GM21529 (cell line): Measurements from ENCODE around the gene ALK.

Experiments
- ATAC-seq: cut with Tn5 transposase; IDR thresholded peaks from one replicate; pipeline ENCODE4 v1.9.1; 2021; ENCODE audit not compliant: unreplicated experiment

The ALK gene

DNA sequence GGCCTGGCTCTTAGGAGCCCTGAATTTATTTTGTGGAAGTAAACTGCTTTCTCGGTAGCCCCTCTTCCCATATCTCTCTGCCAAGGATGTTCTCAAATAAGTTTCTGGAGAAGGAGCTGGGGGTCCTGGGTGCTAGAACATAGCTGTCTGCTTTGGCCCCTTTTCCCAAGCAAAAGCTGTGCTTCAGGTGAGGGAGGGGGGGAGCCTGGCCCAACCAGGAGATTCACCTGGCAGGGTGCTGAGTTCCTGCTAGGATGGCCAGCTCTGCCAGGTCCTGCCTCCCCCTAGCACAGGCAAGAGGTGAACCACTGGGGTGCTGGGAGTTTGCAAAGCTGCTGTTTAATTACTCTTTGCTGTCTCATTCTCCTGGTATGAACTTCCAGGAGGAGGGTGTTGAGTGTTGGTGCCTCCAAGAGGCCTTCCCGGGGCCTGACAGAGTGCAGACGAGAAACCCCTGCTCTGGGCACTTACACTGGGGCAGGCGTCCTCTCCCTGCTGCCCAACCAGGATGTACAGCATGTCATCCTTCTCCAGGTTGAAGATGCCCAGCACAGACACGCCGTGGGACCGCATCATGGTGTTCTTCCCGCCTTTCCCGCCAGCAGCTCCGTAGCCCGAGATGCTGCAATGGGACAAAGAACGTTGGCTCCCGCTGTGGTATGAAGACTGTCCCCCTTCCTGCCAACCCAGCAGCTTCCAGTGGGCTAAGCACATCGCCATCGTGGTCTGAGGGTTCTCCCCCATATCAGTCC lies 682.0 kb downstream of the ALK start:
- no peak for ATAC-seq

DNA sequence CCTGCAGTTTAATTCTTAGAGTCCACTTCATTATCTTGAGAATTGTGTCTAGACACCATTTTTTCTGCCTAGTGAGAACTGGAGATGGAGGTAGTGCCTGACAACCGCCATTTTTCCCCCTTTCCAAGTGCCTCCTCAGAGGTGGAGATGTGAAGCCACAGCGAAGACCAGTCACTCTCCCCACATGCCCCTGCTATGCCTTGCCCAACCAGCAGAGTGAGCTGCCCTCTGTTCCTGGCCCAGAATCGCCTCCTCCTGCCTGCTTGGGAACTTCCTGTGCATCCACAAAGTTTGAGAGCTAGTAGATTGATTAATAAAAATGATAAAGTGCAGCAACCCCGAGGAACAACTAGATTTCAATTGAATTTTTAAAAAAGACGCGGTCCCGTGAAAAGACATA lies 682.9 kb downstream of the ALK start:
- ATAC-seq = no peak

DNA sequence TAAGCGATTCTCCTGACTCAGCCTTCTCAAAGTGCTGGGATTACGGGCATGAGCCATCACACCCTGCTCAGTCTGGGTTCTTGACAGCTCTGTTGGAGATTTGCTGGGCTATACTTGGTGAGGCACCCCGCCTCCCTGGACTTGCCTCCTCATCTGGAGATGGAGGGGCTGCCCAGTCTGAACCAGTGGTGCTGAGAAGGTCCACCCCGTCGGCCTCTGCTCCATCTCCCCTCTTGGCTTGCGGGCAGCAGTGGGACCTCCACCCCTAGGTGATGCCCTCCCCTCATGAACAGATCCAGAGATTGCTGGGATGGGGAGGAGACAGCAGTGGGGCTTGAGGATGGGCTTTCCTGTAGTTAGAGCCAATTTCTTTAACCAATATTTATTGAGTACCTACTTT lies 685.3 kb downstream of the ALK start:
- no peak for ATAC-seq

DNA sequence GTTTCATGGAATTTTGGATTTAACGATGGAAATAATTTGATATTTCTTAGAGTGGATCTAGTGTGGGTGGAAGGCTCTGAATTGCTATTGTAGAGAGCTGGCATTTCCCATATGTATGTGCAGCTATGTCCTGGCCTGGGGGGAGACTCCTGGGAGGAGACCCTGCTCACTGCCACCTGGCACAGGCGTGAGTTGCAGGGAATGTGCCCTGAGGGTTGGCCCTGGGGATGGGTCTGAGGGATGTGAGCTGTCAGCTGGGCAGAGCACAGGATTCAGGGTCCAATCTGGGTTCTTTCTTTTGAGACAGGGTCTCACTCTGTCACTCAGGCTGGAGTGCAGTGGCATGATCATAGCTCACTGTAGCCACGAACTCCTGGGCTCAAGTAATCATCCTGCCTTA lies 686.0 kb downstream of the ALK start:
- no peak for ATAC-seq

DNA sequence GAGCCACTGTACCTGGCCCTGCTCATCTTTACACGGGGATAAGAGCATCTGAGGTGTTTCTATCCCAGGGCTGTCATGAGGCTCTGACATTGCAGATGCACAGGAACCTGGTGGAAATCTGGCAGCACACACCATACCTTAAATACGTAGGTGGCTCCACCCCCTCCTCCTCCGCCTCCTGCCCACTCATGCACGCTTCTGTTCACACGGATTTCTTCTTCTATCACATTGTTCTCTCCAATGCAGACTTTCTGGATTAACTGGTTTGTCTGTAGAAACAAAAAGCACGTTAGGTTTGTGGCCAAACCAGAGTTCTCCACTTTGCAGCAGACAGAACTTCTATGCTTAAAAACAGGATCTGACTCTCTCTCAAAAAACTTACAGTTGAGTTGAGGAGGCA lies 688.0 kb downstream of the ALK start:
- ATAC-seq = no peak

DNA sequence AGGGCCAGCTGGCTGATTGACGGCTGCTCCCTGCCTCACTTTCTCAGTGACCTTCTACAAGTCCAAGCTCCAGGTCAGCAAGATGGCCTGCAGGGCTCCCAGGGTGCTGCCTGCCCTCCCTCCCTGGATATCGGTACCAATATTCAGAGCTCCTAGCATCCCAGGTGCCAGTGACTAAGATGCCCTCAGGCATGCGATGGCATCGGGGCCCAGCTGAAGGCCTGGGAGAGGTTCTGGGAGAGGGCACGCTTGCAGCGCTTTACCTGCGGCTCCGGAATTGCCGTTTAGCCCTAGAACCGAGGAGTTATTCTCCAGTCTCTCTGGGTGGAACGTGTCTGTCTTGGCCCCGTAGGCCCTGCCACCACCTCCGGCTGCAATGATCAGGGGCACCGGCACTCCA lies 689.3 kb downstream of the ALK start:
- ATAC-seq = no peak

DNA sequence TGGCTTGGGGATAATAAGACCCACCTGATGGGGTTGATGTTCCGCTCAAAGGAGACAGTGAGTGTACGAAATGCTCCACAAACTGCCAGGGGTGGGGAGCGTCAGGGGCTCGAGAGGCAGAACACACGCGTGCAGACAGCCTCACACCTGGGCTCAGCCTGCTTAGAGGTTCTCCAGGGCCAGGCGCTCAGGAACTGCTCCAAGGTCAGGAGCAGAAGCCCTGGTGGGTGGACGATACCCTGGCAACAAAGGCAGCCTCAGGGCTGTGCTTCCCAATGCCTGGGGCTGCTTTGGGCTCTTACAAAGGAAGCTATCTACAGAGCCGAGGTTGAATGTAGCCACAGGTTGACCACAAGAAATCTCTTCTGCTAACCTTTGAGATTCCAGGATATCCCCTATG lies 691.7 kb downstream of the ALK start:
- no peak for ATAC-seq

DNA sequence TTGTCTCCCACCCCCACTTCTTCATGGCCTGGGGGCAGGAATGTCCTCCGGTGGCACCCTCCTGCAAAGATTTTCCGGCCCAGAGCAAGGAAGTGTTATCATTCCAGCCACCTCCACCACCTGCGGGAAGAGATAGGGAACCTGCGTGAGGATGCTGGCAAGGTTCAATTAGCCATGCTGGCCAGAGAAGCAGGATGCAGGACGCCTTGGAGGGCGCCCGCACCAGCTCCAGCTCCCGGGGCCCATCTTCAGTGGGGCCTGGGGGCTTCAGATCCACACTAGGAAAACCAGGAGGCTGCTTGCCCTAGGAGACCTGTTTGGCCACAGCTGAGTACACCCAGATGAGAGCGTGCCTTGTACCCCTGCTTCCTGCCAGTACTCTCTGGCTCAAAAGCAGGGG lies 692.4 kb downstream of the ALK start:
- no peak for ATAC-seq

DNA sequence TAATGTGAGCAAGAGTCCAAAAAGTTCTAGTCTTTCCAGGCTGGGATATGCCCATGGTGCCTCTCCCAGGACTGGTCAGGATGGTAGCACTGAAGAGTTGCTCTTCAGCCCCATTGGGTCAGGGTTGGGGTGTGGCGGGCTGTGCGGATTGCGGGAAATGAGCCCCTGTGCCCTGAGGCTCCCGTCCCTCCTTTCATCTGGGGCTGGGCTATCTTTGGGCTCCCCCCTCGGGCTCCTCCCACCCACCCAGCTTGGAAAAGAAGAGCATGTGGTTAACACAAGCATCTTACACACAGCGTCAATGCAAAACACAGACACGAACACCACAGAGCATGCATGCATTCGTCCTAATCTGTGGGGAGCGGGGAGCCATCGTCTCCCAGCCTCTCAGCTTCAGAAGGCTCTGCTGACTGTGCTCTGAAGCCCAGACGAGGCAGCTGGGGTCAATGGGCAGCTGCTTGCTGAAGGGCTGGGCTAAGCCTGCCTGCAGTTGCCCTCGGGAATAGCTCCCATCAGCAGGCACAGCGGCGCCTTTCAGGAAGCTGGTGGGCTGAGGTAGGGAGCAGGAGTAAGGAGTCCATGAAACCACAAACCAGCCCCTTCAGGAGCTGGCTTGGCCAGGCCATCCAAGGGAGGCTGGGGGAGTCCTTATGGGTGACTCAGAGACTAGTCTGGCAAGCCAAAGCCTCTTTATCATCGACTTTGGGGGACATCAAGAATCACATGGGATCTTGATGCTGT lies 693.3 kb downstream of the ALK start:
- no peak for ATAC-seq

DNA sequence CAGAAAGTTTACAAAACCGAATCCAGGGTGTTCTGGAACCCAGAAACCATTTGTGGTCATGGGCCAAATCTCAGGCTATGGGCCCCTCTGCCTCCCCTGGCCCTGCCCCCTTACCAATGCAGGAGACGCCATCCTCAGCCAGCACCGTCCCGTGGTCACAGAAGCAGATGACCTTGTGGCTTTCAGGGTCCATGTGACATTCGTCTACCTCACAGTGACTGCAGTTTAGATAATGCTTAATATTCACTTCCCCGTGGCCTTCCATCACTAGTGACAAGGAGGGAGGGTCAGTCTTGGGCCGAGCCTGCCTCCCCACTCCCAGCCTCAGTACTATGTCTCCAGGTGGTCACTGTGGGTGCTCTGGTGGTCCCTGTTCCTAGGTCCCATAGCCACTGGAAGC lies 694.6 kb downstream of the ALK start:
- ATAC-seq = no peak

DNA sequence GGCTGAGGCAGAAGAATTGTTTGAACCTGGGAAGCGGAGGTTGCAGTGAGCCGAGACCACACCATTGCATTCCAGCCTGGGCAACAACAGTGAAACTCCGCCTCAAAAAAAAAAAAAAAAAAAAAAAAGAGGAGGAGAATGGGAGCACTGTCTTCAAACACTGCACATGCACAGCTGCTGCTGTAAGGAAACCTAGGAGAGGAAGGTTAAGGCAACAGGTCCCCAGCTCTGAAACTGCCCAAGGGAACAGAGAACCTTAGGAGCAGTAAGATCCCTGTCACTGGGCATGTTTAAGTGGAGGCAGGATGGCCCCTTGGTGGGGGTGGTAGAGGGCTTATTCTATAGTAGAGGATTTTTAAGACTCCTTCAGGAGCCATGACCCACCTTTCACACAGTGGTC lies 695.0 kb downstream of the ALK start:
- no peak for ATAC-seq

DNA sequence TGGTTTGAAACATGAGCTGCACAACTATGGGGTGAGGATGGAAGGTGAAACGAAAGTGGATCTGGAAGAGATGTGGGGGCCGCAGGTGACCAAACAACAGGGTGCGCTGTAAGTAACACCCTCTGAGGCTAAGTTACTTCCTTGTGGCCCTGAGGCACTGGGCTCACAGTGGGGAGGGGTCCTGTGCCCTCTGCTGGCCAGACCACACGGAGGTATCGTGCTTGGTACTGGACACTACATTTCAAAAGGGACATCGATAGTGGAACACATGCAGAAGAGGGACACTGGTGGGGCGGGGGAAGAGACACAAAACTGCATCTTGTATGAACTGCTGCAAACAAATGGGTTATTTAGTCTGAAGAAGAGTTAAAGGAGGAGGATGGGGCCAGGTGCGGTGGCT lies 695.6 kb downstream of the ALK start:
- ATAC-seq = no peak

DNA sequence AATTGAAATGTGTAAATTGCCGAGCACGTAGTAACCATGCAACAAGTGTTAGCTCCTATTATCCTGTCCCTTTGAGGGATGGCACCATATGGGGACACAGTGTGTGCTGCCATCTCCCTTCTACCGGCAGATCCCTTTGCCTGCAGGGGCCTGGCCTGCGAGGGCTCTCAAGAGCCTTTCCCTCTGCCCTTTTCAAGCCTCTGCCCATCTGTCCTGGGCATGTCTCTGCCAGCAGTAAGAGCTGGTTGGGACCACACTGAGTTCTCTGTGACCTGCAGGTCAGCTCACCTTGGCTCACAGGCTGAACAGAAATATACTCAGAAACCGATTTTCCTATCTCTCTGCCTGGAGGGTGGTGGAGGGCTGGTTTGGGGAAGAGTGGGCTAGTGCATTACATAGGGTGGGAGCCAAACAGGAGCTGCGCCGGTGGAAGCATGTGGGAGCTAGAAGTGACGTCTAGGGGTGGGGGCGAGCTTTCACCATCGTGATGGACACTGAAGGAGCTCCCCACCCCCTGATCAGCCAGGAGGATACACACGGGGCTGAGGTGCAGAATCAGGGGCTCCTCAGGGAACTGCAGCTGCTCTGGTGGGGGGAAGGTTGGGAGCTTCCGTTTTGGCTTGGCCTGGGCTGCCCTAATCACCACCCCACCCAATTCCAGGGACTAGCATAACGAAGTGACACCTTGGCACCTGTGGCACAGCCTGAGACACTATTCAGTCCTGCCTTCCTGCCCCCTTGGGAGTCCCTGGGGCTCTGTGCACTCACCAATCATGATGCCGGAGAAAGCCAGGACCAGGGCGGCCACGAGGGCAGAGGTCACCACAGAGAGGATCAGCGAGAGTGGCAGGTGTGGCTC lies 696.5 kb downstream of the ALK start:
- no peak for ATAC-seq

DNA sequence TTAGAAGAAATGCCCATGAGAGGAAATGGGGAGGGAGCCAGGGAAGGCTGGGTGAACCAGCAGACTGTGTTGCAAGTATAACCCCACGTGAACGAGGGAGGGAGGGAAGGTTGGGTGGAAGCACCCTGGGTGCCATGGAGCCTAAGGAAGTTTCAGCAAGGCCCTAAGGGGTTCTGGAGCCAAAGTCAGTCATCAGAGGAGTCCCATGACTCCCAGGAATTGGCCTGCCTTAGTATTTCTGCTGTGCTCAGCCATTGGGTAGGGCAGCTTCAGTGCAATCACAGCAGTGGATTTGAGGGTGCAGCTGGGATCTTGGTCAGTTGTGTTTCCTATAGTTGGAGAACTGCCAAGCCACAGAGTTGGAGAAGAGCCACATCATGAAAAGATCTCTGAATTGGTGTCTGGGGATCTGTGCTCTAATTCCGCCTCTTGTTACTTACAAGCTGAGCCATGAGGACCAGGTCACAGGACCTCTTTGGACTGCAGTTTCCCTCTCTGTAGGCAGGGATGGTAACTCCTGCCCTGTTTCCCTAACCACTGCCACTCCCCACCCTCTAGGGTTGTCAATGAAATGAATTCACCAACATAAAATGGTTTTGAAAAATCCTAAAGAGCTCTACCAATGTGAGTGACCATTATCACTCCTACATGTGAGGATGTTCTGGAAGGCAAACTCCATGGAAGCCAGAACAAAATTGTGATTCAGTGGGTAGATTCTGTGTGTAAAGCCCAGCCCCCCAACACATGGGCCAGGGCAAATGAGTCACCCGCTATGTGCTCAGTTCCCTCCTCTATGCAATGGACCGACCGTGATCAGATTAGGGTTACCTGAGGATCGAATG lies 697.3 kb downstream of the ALK start:
- no peak for ATAC-seq

DNA sequence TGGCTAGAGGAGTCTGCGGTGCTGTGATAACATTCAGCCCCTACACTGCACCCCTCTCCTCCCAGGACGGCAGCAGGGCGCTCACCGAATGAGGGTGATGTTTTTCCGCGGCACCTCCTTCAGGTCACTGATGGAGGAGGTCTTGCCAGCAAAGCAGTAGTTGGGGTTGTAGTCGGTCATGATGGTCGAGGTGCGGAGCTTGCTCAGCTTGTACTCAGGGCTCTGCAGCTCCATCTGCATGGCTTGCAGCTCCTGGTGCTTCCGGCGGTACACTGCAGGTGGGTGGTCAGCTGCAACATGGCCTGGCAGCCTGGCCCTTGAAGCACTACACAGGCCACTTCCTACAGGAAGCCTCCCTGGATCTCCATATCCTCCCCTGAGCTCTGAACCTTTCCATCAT lies 698.1 kb downstream of the ALK start:
- no peak for ATAC-seq

DNA sequence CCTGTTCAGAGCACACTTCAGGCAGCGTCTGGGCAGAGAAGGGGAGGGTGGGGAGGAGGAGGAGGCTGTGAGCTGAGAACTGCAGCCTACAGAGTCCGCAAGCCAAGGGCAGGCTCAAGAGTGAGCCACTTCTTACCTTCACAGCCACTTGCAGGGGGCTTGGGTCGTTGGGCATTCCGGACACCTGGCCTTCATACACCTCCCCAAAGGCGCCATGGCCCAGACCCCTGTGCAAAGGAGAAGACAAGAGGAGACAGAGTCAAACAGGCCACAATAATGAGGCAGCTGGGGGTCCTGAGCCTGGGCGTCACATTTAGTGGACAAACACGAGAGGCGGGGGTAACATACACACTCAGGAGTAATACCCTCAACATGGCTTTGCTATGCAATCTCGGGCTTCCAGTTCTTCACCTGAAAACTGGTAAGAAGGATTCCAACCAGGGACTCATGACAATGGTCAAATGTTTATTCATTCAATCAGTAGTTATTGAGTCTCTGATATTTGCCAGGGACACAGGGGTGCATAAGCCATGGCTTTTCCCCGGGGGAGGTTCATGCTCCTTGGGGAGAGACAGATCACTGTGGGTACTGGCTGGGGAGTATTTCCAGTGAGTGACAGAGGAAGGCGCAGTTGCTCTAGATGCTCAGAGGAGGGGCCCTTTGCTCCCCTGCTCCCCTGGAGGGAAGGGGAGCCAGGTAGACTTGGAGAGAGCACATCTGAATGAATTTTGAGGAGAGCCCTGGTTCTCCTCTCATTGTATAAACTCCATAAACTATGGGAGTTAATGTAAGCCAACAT lies 698.8 kb downstream of the ALK start:
- ATAC-seq = no peak

DNA sequence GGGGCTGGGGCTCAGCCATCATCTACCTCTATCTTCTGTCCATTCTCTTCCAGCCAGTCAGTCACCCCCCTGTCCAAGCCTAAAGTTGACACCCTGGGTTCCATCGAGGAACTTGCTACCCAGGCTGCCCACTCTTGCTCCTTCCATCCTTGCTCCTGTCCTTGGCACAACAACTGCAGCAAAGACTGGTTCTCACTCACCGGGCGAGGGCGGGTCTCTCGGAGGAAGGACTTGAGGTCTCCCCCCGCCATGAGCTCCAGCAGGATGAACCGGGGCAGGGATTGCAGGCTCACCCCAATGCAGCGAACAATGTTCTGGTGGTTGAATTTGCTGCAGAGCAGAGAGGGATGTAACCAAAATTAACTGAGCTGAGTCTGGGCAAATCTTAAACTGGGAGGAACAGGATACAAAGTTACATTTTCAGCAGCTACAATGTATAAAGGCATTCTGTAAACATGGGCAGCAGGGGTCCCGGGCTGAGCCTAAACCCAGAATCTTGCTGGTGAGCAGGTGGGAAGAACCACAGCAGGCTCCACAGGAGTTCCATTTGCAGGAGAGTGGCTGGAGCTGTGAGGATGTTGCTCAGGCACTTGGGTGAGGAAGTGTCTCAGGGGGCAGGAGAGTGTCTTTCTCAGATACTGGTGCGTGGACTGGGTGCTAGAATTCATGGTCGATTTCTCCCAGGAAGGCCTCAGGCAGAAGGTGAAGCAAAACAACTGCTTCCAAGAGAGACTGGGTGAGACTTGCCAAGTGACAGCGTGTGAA lies 700.7 kb downstream of the ALK start:
- ATAC-seq = no peak

DNA sequence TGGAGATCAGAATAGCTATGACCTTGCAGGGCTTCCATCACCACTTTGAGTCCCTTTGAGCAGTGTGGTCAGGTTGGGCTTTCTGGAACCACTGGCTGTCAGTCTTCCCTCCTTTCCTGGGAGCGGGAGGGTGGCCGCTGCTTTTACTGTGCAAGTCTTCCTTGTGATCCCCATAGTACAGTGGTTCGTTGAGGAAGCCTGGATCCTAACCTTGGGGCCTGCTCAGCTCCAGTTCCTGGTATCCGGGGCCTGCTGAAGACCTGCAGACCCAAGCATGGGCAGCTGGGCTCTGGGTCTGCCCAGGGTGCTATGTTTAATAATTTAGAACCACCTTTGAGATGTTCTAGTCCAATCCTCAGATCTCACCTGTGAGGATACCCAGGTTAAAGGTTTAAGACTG lies 702.0 kb downstream of the ALK start:
- no peak for ATAC-seq

DNA sequence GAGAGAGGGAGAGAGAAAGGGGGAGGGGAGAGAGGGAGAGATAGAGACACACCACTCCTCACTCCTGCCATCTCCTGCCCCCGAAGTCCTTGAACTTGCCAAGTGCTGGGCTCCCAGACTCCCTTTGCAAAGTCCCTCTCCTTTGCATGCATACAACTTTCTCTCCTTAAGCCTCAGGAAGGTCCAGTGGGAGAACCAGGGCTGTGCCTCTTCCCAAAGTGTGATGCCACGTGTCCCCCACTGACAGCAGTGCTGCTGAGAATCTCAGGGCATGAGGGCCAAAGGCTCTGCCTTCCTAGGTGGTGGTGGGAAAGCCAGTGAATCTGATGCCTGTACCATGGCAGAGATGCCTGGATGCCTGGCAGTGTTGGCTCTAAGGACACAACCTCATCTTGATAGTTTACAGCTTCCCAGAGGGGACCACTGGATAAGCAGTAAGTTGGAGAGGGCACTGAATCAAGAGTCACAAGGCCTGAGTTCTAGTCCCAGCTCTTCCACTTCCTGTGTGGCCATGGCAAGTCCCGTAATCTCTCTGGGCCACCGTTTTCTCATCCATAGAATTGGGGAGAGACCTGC lies 702.7 kb downstream of the ALK start:
- no peak for ATAC-seq
